ENCODE results near the gene PRAMEF18.
"Not testable (repeated sequence)": the region's sequence is repeated elsewhere in the genome, so short reads cannot be mapped to it uniquely, and the experiment has no call there.

DNA sequence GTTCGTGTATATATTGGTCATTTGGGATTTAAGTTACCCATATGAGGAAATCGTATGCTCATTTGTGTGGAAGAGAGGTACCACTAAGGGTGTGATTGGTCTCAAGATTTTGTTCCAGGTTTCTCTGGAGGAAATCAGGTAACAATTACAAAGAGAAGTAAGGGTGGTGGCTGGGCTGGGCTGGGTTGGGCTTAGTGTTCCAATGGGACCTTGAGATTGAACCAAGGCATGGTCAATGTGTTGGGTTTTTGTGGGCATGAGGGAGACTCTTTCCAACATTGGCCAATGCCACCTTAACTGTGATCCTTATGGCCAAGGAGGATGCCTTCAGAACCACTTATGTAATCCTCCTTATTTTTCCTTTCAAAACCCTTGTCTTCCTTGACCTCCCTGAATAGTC, 4.6 kb upstream of the PRAMEF18 start:
- TF ChIP-seq, protein P1, sequence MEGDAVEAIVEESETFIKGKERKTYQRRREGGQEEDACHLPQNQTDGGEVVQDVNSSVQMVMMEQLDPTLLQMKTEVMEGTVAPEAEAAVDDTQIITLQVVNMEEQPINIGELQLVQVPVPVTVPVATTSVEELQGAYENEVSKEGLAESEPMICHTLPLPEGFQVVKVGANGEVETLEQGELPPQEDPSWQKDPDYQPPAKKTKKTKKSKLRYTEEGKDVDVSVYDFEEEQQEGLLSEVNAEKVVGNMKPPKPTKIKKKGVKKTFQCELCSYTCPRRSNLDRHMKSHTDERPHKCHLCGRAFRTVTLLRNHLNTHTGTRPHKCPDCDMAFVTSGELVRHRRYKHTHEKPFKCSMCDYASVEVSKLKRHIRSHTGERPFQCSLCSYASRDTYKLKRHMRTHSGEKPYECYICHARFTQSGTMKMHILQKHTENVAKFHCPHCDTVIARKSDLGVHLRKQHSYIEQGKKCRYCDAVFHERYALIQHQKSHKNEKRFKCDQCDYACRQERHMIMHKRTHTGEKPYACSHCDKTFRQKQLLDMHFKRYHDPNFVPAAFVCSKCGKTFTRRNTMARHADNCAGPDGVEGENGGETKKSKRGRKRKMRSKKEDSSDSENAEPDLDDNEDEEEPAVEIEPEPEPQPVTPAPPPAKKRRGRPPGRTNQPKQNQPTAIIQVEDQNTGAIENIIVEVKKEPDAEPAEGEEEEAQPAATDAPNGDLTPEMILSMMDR (IDR thresholded peaks at IDR 0.05; ENCODE audit: low read depth, low read length), result not testable (repeated sequence)
- TF ChIP-seq, protein P2, sequence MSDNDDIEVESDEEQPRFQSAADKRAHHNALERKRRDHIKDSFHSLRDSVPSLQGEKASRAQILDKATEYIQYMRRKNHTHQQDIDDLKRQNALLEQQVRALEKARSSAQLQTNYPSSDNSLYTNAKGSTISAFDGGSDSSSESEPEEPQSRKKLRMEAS (IDR thresholded peaks at IDR 0.05; ENCODE audit: low read depth, low read length), result not testable (repeated sequence)
- TF ChIP-seq POLR2A (IDR thresholded peaks at IDR 0.05; ENCODE audit: extremely low read depth, insufficient read length); MYC (IDR thresholded peaks at IDR 0.05; ENCODE audit: low read depth, low read length): not testable (repeated sequence)
